DND-41 (cell line): Measurements from ENCODE around the gene PRSS3.
"Not testable (repeated sequence)": the region's sequence is repeated elsewhere in the genome, so short reads cannot be mapped to it uniquely, and the experiment has no call there.

Experiments used
- ATAC-seq: fragments of 200-7000 bp; cut with Tn5 transposase; 3 replicates; pipeline ENCODE4 v1.9.1; 2021; ENCODE audit warnings: low read depth; ENCODE audit not compliant: insufficient read depth
- DNase-seq: peaks from one replicate; pipeline ENCODE4 v3.0.0-alpha.2; 2020
- H2AFZ ChIP-seq: 2 replicates; pipeline ENCODE4 v1.6.0; 2012; ENCODE audit warnings: low read depth, low read length
- H3K27ac ChIP-seq: 2 replicates; pipeline ENCODE4 v1.5.1; 2012; ENCODE audit warnings: low read length, inconsistent platforms
- H3K27me3 ChIP-seq: fragments of 200-600 bp; sonication (generic); 2 replicates; pipeline ENCODE4 v1.6.0; 2012; ENCODE audit warnings: low read length, mild to moderate bottlenecking, inconsistent platforms; ENCODE audit not compliant: insufficient read depth, poor library complexity
- H3K36me3 ChIP-seq: 2 replicates; pipeline ENCODE4 v1.5.1; 2012; ENCODE audit warnings: low read length, inconsistent platforms; ENCODE audit not compliant: insufficient read depth
- H3K4me1 ChIP-seq: 2 replicates; pipeline ENCODE4 v1.5.1; 2012; ENCODE audit warnings: mild to moderate bottlenecking, low read length; ENCODE audit not compliant: insufficient read depth
- H3K4me2 ChIP-seq: 2 replicates; pipeline ENCODE4 v1.6.0; 2012; ENCODE audit warnings: mild to moderate bottlenecking, moderate library complexity, low read length, inconsistent platforms; ENCODE audit not compliant: insufficient read depth
- H3K4me3 ChIP-seq, 2 experiments: fragments of 200-600 bp in 1 of 2; shearing (Covaris generic) in 1 of 2; 2 replicates each; pipeline ENCODE4 v1.5.1; 2012 to 2016; ENCODE audit warnings: inconsistent platforms in 2 of 2, low read length in 2 of 2, mild to moderate bottlenecking in 2 of 2, low read depth in 1 of 2, moderate library complexity in 1 of 2
- H3K79me2 ChIP-seq: 2 replicates; pipeline ENCODE4 v1.6.0; 2012; ENCODE audit warnings: low read length, inconsistent platforms; ENCODE audit not compliant: insufficient read depth
- H3K9ac ChIP-seq: 2 replicates; pipeline ENCODE4 v1.6.0; 2012; ENCODE audit warnings: low read depth, mild to moderate bottlenecking, inconsistent platforms, low read length, moderate library complexity
- H3K9me3 ChIP-seq: 2 replicates; pipeline ENCODE4 v1.5.1; 2012; ENCODE audit warnings: low read length, moderate library complexity, mild to moderate bottlenecking, inconsistent platforms; ENCODE audit not compliant: insufficient read depth, severe bottlenecking
- H4K20me1 ChIP-seq: 2 replicates; pipeline ENCODE4 v1.6.0; 2012; ENCODE audit warnings: low read length; ENCODE audit not compliant: insufficient read depth
- EZH2 ChIP-seq: IDR thresholded peaks from 3 replicates; pipeline ENCODE4 v1.6.1; 2012; ENCODE audit warnings: borderline replicate concordance, low read depth, mild to moderate bottlenecking, moderate library complexity, low read length, inconsistent platforms; ENCODE audit not compliant: severe bottlenecking
- TF ChIP-seq, protein P1 (sequence below): IDR thresholded peaks from 2 replicates; pipeline ENCODE4 v1.5.1; 2012; ENCODE audit warnings: borderline replicate concordance, low read length, moderate library complexity, mild to moderate bottlenecking; ENCODE audit not compliant: poor library complexity, severe bottlenecking; ENCODE audit errors: extremely low read depth

PRSS3 gene

DNA sequence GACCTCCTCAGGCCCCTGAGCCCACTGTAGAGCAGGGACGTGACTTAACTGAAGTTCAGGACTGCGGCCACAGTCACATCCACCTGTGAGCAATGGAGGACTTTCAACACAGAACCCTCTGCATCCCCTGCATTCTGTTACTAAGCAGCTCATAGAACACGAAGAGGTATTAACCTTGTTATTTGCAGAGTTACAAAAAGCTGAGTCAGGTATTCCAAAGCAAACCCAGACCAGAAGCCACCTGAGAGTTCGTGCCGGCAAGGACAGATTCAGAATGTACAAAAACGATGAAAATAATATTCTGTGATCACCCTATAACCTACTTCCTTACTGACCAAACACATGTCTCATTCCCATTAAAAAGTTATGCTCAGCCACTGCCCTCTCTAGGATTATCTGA is 33.0 kb upstream of the PRSS3 start:
- H4K20me1 ChIP-seq = no peaks in the 10 kb centered on the region
- H3K27ac ChIP-seq = no peak overlapping the region
- DNase-seq = no peak
- H3K4me3 ChIP-seq = no peak overlapping the region
- H3K4me1 ChIP-seq = no peaks in the 10 kb centered on the region
- ATAC-seq = no peak
- no peak overlapping the region for H3K4me2 ChIP-seq
- no peaks in the 10 kb centered on the region for H3K36me3 ChIP-seq
- H3K27me3 ChIP-seq = peaks cover 4% of the 10 kb centered on the region
- TF ChIP-seq, protein P1, sequence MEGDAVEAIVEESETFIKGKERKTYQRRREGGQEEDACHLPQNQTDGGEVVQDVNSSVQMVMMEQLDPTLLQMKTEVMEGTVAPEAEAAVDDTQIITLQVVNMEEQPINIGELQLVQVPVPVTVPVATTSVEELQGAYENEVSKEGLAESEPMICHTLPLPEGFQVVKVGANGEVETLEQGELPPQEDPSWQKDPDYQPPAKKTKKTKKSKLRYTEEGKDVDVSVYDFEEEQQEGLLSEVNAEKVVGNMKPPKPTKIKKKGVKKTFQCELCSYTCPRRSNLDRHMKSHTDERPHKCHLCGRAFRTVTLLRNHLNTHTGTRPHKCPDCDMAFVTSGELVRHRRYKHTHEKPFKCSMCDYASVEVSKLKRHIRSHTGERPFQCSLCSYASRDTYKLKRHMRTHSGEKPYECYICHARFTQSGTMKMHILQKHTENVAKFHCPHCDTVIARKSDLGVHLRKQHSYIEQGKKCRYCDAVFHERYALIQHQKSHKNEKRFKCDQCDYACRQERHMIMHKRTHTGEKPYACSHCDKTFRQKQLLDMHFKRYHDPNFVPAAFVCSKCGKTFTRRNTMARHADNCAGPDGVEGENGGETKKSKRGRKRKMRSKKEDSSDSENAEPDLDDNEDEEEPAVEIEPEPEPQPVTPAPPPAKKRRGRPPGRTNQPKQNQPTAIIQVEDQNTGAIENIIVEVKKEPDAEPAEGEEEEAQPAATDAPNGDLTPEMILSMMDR = no peak
- TF ChIP-seq EZH2 = no peak
- no peaks in the 10 kb centered on the region for H3K9me3 ChIP-seq
- no peaks in the 10 kb centered on the region for H3K79me2 ChIP-seq
- H3K9ac ChIP-seq = no peak overlapping the region
- H2AFZ ChIP-seq = no peak overlapping the region

DNA sequence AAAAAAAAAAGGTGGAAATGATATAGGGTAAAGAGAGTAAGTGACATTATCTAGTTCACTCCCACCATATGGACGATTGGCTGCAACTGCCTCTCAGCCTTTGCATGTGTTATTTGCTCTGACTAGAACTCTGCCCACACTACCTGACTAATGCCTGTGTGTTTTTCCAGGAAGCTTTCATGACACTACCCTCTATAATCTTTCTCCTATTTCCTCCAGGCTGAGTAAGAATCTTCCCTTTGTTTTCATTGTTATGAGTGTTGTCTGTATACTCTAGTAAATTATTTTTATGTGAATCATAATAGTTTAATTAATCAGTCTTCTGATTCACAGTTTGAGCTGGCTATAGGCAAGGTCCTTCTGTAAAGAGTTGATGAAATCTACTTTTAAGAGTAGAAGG is 31.7 kb upstream of the PRSS3 start:
- H3K27ac ChIP-seq, H3K4me3 ChIP-seq, ATAC-seq, H3K4me2 ChIP-seq, H2AFZ ChIP-seq, H3K27me3 ChIP-seq, H3K79me2 ChIP-seq, H4K20me1 ChIP-seq, H3K9ac ChIP-seq, H3K9me3 ChIP-seq, DNase-seq, H3K36me3 ChIP-seq, H3K4me1 ChIP-seq: not testable (repeated sequence)

DNA sequence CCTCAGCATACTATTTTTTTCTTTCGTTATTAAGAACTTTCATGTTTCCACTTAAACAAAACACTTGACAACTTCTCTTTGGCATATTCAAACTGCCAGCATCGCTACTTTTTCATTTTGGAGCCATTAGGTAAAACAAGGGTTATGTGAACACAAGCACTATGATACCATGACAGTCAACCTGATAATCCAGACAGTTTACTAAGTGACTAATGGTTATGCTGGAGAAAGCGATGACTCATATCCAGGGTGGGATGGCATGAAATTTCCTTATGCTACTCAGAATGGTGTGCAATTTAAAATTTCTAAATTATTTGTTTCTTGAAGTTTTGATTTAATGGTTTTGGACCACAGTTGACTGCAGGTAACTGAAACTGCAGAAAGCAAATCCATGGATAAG is 29.9 kb upstream of the PRSS3 start:
- no peak overlapping the region for H2AFZ ChIP-seq
- no peak for ATAC-seq
- DNase-seq = no peak
- H3K4me1 ChIP-seq = no peaks in the 10 kb centered on the region
- H3K9me3 ChIP-seq = no peaks in the 10 kb centered on the region
- TF ChIP-seq EZH2 = no peak
- TF ChIP-seq, protein P1 = no peak
- no peaks in the 10 kb centered on the region for H4K20me1 ChIP-seq
- no peaks in the 10 kb centered on the region for H3K36me3 ChIP-seq
- no peak overlapping the region for H3K27ac ChIP-seq
- H3K9ac ChIP-seq = no peak overlapping the region
- H3K79me2 ChIP-seq = no peaks in the 10 kb centered on the region
- H3K4me3 ChIP-seq = no peak overlapping the region
- peaks cover 4% of the 10 kb centered on the region for H3K27me3 ChIP-seq
- no peak overlapping the region for H3K4me2 ChIP-seq

DNA sequence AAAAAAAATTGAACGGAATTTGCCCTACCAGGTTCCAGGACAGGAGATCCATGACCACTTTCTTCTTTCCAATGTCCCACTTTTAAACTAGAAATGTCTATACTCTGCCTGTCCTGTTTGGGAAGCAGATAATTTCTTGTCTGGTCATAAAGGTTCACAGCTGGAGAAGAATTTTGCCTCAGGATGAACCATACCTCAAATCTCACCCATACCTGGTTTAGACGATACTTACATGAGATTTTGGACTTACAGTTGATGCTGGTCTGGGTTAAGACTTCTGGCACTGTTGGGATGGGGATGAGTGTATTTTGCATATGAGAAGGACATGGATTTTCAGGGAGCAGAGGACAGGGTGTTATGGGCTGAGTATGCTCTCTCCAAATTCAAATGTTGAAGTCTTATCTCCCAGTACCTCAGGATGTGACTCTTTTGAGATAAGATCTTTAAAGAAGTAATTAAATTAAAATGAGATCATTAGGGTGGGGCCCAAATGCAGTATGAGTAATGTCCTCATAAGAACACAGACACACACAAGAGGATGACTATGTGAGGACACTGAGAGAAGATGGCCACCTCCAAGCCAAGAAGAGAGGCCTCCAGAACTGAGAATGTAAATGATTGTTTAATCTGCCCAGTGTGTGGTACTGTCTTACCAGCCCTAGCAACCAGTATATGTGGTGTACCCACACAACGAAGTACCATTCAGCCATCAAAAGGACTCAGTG is 25.0 kb upstream of the PRSS3 start:
- not testable (repeated sequence) for H3K36me3 ChIP-seq, DNase-seq, H3K27ac ChIP-seq, H3K9me3 ChIP-seq, H4K20me1 ChIP-seq, H3K9ac ChIP-seq, H3K79me2 ChIP-seq, H3K4me3 ChIP-seq, H2AFZ ChIP-seq, H3K4me1 ChIP-seq, H3K27me3 ChIP-seq, ATAC-seq, H3K4me2 ChIP-seq

DNA sequence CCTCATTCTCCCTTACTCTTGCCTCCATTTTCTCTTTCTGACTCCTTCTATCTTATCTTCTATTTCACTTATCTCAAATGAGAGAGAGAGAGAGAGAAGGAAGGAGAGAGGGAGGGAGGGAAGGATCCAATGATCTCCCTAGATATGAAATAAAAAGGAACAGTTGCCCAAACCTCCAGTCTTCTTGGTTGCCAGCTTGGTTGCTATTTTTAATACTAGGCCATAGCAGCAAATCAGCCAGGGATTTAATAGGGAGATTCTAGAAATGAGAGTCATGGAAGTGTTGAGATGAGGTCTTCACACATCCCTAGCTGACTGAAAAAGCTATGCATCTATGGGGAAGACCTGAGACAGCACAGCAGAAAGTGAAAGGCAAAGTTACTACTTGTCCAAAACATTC is 22.2 kb upstream of the PRSS3 start:
- not testable (repeated sequence) for H3K9ac ChIP-seq, ATAC-seq, DNase-seq, H4K20me1 ChIP-seq, H3K9me3 ChIP-seq, H3K4me2 ChIP-seq, H3K27me3 ChIP-seq, H3K27ac ChIP-seq, H2AFZ ChIP-seq, H3K36me3 ChIP-seq, H3K4me1 ChIP-seq, H3K79me2 ChIP-seq, H3K4me3 ChIP-seq

DNA sequence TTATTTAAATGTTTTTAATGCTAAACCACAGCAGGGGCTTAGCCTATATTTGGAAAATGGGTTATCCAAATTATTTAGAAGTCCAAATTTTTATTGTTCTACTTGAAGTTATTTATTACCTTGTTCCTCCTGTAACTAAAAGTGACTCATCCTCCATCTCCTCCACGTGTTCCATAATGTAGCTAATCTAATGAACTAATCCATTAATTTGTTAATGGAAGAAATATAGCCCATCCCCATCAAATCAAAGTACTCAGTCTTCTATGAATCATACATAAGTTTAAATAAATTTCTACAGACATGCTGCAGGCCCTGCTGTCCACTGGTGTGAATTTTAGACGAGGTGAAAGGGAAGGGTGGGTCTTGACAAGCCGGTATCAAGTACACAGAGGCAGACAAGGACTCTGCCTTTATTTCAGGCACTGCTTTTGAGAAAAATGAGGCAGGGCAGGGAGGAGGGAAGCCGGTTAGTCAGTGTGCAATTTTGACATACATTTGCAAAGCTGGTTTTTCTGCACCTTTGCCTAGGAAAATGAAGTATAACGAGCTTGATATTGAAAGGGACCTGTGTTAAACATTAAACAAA is 21.2 kb upstream of the PRSS3 start:
- H4K20me1 ChIP-seq, H3K9me3 ChIP-seq, H3K4me3 ChIP-seq, H3K27ac ChIP-seq, H3K79me2 ChIP-seq, H3K27me3 ChIP-seq, ATAC-seq, H3K4me1 ChIP-seq, DNase-seq, H2AFZ ChIP-seq, H3K4me2 ChIP-seq, H3K9ac ChIP-seq, H3K36me3 ChIP-seq: not testable (repeated sequence)
